ENCODE results near the gene NELL1.
A peak's percentile ranks its signal among the peaks of the same experiment; 100 is the strongest.
"Not testable (repeated sequence)": the region's sequence is repeated elsewhere in the genome, so short reads cannot be mapped to it uniquely, and the experiment has no call there.

NELL1 gene

GRCh38 chr11:20771681-20772080 is 102.3 kb downstream of the NELL1 start:
- no peak for DNase-seq

GRCh38 chr11:20775331-20775730 is 105.9 kb downstream of the NELL1 start:
- no peak for DNase-seq

- no peak for DNase-seq
Measured at GRCh38 chr11:20782775-20783174, 113.4 kb downstream of the NELL1 start.

GRCh38 chr11:20783220-20783619 is 113.8 kb downstream of the NELL1 start:
- DNase-seq, result no peak

GRCh38 chr11:20790622-20791021 is 121.2 kb downstream of the NELL1 start:
- no peak for DNase-seq

- DNase-seq, result no peak
Measured at GRCh38 chr11:20795005-20795404, 125.6 kb downstream of the NELL1 start.

- DNase-seq, result no peak
Measured at GRCh38 chr11:20808328-20808727, 138.9 kb downstream of the NELL1 start.

- no peak for DNase-seq
Measured at GRCh38 chr11:20821046-20821445, 151.7 kb downstream of the NELL1 start.

- no peak for DNase-seq
Measured at GRCh38 chr11:20821470-20821869, 152.1 kb downstream of the NELL1 start.

GRCh38 chr11:20824773-20825172 is 155.4 kb downstream of the NELL1 start:
- DNase-seq, result no peak

- no peak for DNase-seq
Measured at GRCh38 chr11:20835561-20835960, 166.2 kb downstream of the NELL1 start.

GRCh38 chr11:20839231-20839630 is 169.8 kb downstream of the NELL1 start:
- no peak for DNase-seq

- no peak for DNase-seq
Measured at GRCh38 chr11:20840341-20840740, 171.0 kb downstream of the NELL1 start.

- no peak for DNase-seq
Measured at GRCh38 chr11:20844216-20844615, 174.8 kb downstream of the NELL1 start.

- DNase-seq, result no peak
Measured at GRCh38 chr11:20844630-20845029, 175.2 kb downstream of the NELL1 start.

- DNase-seq, result peak; percentile 20
Measured at GRCh38 chr11:20854215-20854955, 185.0 kb downstream of the NELL1 start.

GRCh38 chr11:20861322-20861721 is 191.9 kb downstream of the NELL1 start:
- no peak for DNase-seq

- DNase-seq, result not testable (repeated sequence)
Measured at GRCh38 chr11:20862263-20862662, 192.9 kb downstream of the NELL1 start.

GRCh38 chr11:20864628-20865027 is 195.2 kb downstream of the NELL1 start:
- DNase-seq, result no peak

- DNase-seq, result no peak
Measured at GRCh38 chr11:20865161-20865560, 195.8 kb downstream of the NELL1 start.

GRCh38 chr11:20869123-20869522 is 199.7 kb downstream of the NELL1 start:
- no peak for DNase-seq

- DNase-seq, result peak; percentile 54
Measured at GRCh38 chr11:20873054-20873453, 203.7 kb downstream of the NELL1 start.

GRCh38 chr11:20874358-20874757 is 205.0 kb downstream of the NELL1 start:
- no peak for DNase-seq

- DNase-seq, result no peak
Measured at GRCh38 chr11:20875889-20876288, 206.5 kb downstream of the NELL1 start.

GRCh38 chr11:20876738-20877137 is 207.4 kb downstream of the NELL1 start:
- DNase-seq, result no peak
